Kidney (tissue), 14 donors: Measurements from ENCODE around the gene GLB1L2. TPM values are rescaled to one million over a fixed set of nuclear protein-coding genes. Genes with fewer than 3 reads are reported as not detected.

Experiments
- DNase-seq, 5 donors: peaks; one replicate each; pipeline ENCODE4 v3.0.0-alpha.2; 2013 to 2020
- FAIRE-seq: peaks from 2 replicates; lab custom pipeline; 2012; peaks lifted over from hg19 to GRCh38; lab: Jason Lieb, UNC
- H3K27ac ChIP-seq, 2 donors: one replicate each; pipeline ENCODE4 v1.7.0; 2013; ENCODE audit warnings: low read depth in 2 of 2, low read length in 2 of 2, inconsistent platforms in 1 of 2
- H3K27me3 ChIP-seq: one replicate; pipeline ENCODE4 v1.7.1; 2013; ENCODE audit warnings: low read length, inconsistent platforms; ENCODE audit not compliant: control insufficient read depth, insufficient read depth
- H3K36me3 ChIP-seq, 3 donors: one replicate each; pipeline versions ENCODE4 v1.7.0 to v1.7.1; 2013; ENCODE audit warnings: low read length in 3 of 3, control low read depth in 1 of 3, inconsistent platforms in 1 of 3; ENCODE audit not compliant: insufficient read depth in 3 of 3, control insufficient read depth in 2 of 3
- H3K4me1 ChIP-seq, 3 donors: one replicate each; pipeline versions ENCODE4 v1.7.0 to v1.7.1; 2013; ENCODE audit warnings: low read length in 3 of 3, inconsistent platforms in 1 of 3, low read depth in 1 of 3; ENCODE audit not compliant: control insufficient read depth in 2 of 3, insufficient read depth in 2 of 3
- H3K4me3 ChIP-seq, 3 donors: one replicate each; pipeline versions ENCODE4 v1.7.0 to v1.8.1; 2013; ENCODE audit warnings: low read length in 3 of 3, control low read depth in 1 of 3, inconsistent platforms in 1 of 3
- H3K9ac ChIP-seq, 3 donors: one replicate each; pipeline versions ENCODE4 v1.7.0 to v1.7.1; 2013; ENCODE audit warnings: low read length in 3 of 3, control low read depth in 1 of 3, inconsistent platforms in 1 of 3
- H3K9me3 ChIP-seq, 3 donors: one replicate each; pipeline versions ENCODE4 v1.7.0 to v1.7.1; 2013; ENCODE audit warnings: low read length in 3 of 3, control low read depth in 1 of 3, inconsistent platforms in 1 of 3; ENCODE audit not compliant: control insufficient read depth in 2 of 3, insufficient read depth in 1 of 3
- CTCF ChIP-seq: IDR thresholded peaks from 3 replicates; pipeline ENCODE4 v1.5.1; 2012; ENCODE audit warnings: mild to moderate bottlenecking, moderate library complexity, borderline replicate concordance; ENCODE audit not compliant: insufficient read depth; ENCODE audit errors: extremely low read depth
- intact Hi-C: fragments of 100-400 bp; cut with DNase I; formaldehyde crosslinking; loops from one replicate; pipeline ENCODE4 v1.11.1; 2022
- polyA plus RNA-seq: library from polyadenylated mRNA; stranded (reverse); fragments of 350-450 nt; fragmentation: Illumina TruSeq; extraction: RNeasy Lipid Tissue Mini Kit (QIAGEN cat#74804); gene quantifications from one replicate; pipeline ENCODE4 v1.2.3, GENCODE V29; 2014; ENCODE audit warnings: low read depth, low replicate concordance; ENCODE audit not compliant: insufficient read depth
- total RNA-seq: library from RNA; stranded (reverse); fragmentation: NEBNext Ultra II Directional; extraction: Animal tissue kit (Norgen Biotek cat#: 25700); gene quantifications from one replicate; pipeline ENCODE4 v1.2.1, GENCODE V29; 2021
- donor health status: control.
- donor health status: control.
- donor health status: control.
- donor health status: control.
- donor health status: control.
- donor health status: DM: yes; HTN: yes; CAD: no.
- donor health status: Normal renal cell carcinoma (clear cell type).

Gene GLB1L2
- total and polyA plus RNA-seq, 2 donors from 2014 or later = 10.0 to 26.1 TPM

- H3K4me3 ChIP-seq = no peak overlapping the region
- DNase-seq (peak in 1 of 5 donors; percentile 6), FAIRE-seq (no peak)
- no peaks in the 10 kb centered on the region for H3K9me3 ChIP-seq
- no peak overlapping the region for H3K9ac ChIP-seq
- TF ChIP-seq CTCF = no peak
- H3K4me1 ChIP-seq = no peaks in the 10 kb centered on the region
- H3K27me3 ChIP-seq = no peaks in the 10 kb centered on the region
- intact Hi-C loops = no loop called here
- no peaks in the 10 kb centered on the region for H3K36me3 ChIP-seq
- no peak overlapping the region for H3K27ac ChIP-seq
These were observed 15.2 kb downstream of the GLB1L2 start for GRCh38 chr11:134346976-134347350.

GRCh38 chr11:134347441-134347840 is 15.7 kb downstream of the GLB1L2 start:
- no peak overlapping the region for H3K27ac ChIP-seq
- TF ChIP-seq CTCF = no peak
- intact Hi-C loops = no loop called here
- FAIRE-seq = no peak
- H3K27me3 ChIP-seq = no peaks in the 10 kb centered on the region
- no peak overlapping the region for H3K9ac ChIP-seq
- H3K4me3 ChIP-seq = no peak overlapping the region
- DNase-seq = peak in 1 of 5 donors; percentile 7
- H3K4me1 ChIP-seq = no peaks in the 10 kb centered on the region
- H3K36me3 ChIP-seq = no peaks in the 10 kb centered on the region
- no peaks in the 10 kb centered on the region for H3K9me3 ChIP-seq

GRCh38 chr11:134349109-134349801 is 17.5 kb downstream of the GLB1L2 start:
- no peak for DNase-seq
- no peak for TF ChIP-seq CTCF
- H3K9me3 ChIP-seq = no peaks in the 10 kb centered on the region
- H3K27me3 ChIP-seq = no peaks in the 10 kb centered on the region
- H3K9ac ChIP-seq = no peak overlapping the region
- H3K27ac ChIP-seq = no peak overlapping the region
- FAIRE-seq = no peak
- no peaks in the 10 kb centered on the region for H3K4me1 ChIP-seq
- no peaks in the 10 kb centered on the region for H3K36me3 ChIP-seq
- intact Hi-C loops = no loop called here
- no peak overlapping the region for H3K4me3 ChIP-seq

- Histone ChIP-seq H3K36me3 (no peaks in the 10 kb centered on the region), H3K9ac (no peak overlapping the region), H3K4me3 (no peak overlapping the region), H3K4me1 (no peaks in the 10 kb centered on the region), H3K27ac (no peak overlapping the region), H3K9me3 (no peaks in the 10 kb centered on the region), H3K27me3 (no peaks in the 10 kb centered on the region)
- no peak for FAIRE-seq
- intact Hi-C loops = no loop called here
- DNase-seq = peak in 1 of 5 donors; percentile 1
- TF ChIP-seq CTCF = no peak
These were observed 18.1 kb downstream of the GLB1L2 start for GRCh38 chr11:134349802-134350355.
